Aorta (tissue), 4 donors: Measurements from ENCODE around the gene PTGES2. TPM values are rescaled to one million over a fixed set of nuclear protein-coding genes. Genes with fewer than 3 reads are reported as not detected.

Source experiments
- polyA plus RNA-seq, 2 donors: library from polyadenylated mRNA; stranded (reverse); fragments of 200-250 nt; gene quantifications; one replicate each; pipeline ENCODE4 v1.2.3, GENCODE V29; 2013
- total RNA-seq, 2 donors: library from RNA; stranded (reverse); fragmentation: NEBNext Ultra II Directional; extraction: Animal tissue kit (Norgen Biotek cat#: 25700); gene quantifications; one replicate each; pipeline ENCODE4 v1.2.1, GENCODE V29; 2021
- donor health status: healthy with polysubstance abuse.
- donor health status: Bipolar disorder and iron deficiency.
- donor health status: DM: no; HTN: no; CAD: no.
- donor health status: DM: yes; HTN: yes; CAD: no.

The PTGES2 gene
- total and polyA plus RNA-seq, 4 donors = 29.9 to 56.2 (median 37.8) TPM

Other genes with a start within 250 kb of the PTGES2 start
- 100 to 1,000 TPM; 103 to 125 TPM for gene ST6GALNAC6, start 228.1 kb downstream of the PTGES2 start, total RNA-seq
- gene ST6GALNAC6, start 228.1 kb downstream of the PTGES2 start, polyA plus RNA-seq = 100 to 1,000 TPM; 125 to 176 TPM
- 10 to 100 TPM; 34.9 to 46.5 TPM for gene ST6GALNAC4, start 210.7 kb downstream of the PTGES2 start, total RNA-seq
- gene ST6GALNAC4, start 210.7 kb downstream of the PTGES2 start, polyA plus RNA-seq = 10 to 100 TPM; 17.7 to 25.5 TPM
- 1 to 10 TPM; 3.0 TPM for gene PIP5KL1, start 197.0 kb downstream of the PTGES2 start, total RNA-seq
- gene PIP5KL1, start 197.0 kb downstream of the PTGES2 start, polyA plus RNA-seq = 1 to 10 TPM; 1.4 to 4.5 TPM
- gene DPM2, start 189.9 kb downstream of the PTGES2 start, total RNA-seq = 10 to 100 TPM; 20.0 to 26.3 TPM
- gene DPM2, start 189.9 kb downstream of the PTGES2 start, polyA plus RNA-seq = 10 to 100 TPM; 18.2 to 22.7 TPM
- gene EEIG1, start 146.7 kb downstream of the PTGES2 start, total RNA-seq = 10 to 100 TPM; 41.4 to 63.1 TPM
- gene EEIG1, start 146.7 kb downstream of the PTGES2 start, polyA plus RNA-seq = 10 to 100 TPM in 1 of 2 donors, 1 to 10 TPM in 1; 7.9 to 22.0 TPM
- gene NAIF1, start 60.4 kb downstream of the PTGES2 start, total RNA-seq = 10 to 100 TPM in 1 of 2 donors, 1 to 10 TPM in 1; 5.4 to 10.4 TPM
- 1 to 10 TPM; 7.0 to 8.9 TPM for gene NAIF1, start 60.4 kb downstream of the PTGES2 start, polyA plus RNA-seq
- 10 to 100 TPM; 16.3 to 40.9 TPM for gene SLC25A25, start 59.5 kb downstream of the PTGES2 start, total RNA-seq
- gene SLC25A25, start 59.5 kb downstream of the PTGES2 start, polyA plus RNA-seq = 10 to 100 TPM in 1 of 2 donors, 1 to 10 TPM in 1; 9.8 to 14.3 TPM
- gene LCN2, start 21.7 kb upstream of the PTGES2 start, total RNA-seq = 1 to 10 TPM in 1 of 2 donors, under 1 TPM in 1; 0.84 to 1.1 TPM
- 1 to 10 TPM in 1 of 2 donors, under 1 TPM in 1; 0.90 to 5.6 TPM for gene LCN2, start 21.7 kb upstream of the PTGES2 start, polyA plus RNA-seq
- gene BBLN, start 32.5 kb upstream of the PTGES2 start, total RNA-seq = 10 to 100 TPM; 46.7 to 54.3 TPM
- 100 to 1,000 TPM; 164 to 278 TPM for gene BBLN, start 32.5 kb upstream of the PTGES2 start, polyA plus RNA-seq
- gene CIZ1, start 63.8 kb upstream of the PTGES2 start, total RNA-seq = 100 to 1,000 TPM in 1 of 2 donors, 10 to 100 TPM in 1; 82.3 to 117 TPM
- 10 to 100 TPM; 38.4 to 67.2 TPM for gene CIZ1, start 63.8 kb upstream of the PTGES2 start, polyA plus RNA-seq
- 100 to 1,000 TPM in 1 of 2 donors, 1 to 10 TPM in 1; 9.3 to 114 TPM for gene DNM1, start 75.7 kb upstream of the PTGES2 start, total RNA-seq
- 1 to 10 TPM in 1 of 2 donors, under 1 TPM in 1; 0.43 to 2.1 TPM for gene DNM1, start 75.7 kb upstream of the PTGES2 start, polyA plus RNA-seq
- gene GOLGA2, start 148.3 kb upstream of the PTGES2 start, total RNA-seq = 100 to 1,000 TPM; 163 to 172 TPM
- 100 to 1,000 TPM in 1 of 2 donors, 10 to 100 TPM in 1; 84.9 to 118 TPM for gene GOLGA2, start 148.3 kb upstream of the PTGES2 start, polyA plus RNA-seq
- gene SWI5, start 148.5 kb upstream of the PTGES2 start, total RNA-seq = 10 to 100 TPM; 12.2 to 22.1 TPM
- 10 to 100 TPM; 22.7 to 30.8 TPM for gene SWI5, start 148.5 kb upstream of the PTGES2 start, polyA plus RNA-seq
- gene TRUB2, start 194.7 kb upstream of the PTGES2 start, total RNA-seq = 10 to 100 TPM; 11.8 to 14.3 TPM
- 10 to 100 TPM in 1 of 2 donors, 1 to 10 TPM in 1; 9.8 to 11.1 TPM for gene TRUB2, start 194.7 kb upstream of the PTGES2 start, polyA plus RNA-seq
- 10 to 100 TPM; 14.7 to 28.4 TPM for gene COQ4, start 195.1 kb upstream of the PTGES2 start, total RNA-seq
- gene COQ4, start 195.1 kb upstream of the PTGES2 start, polyA plus RNA-seq = 10 to 100 TPM; 22.2 to 53.8 TPM
- 10 to 100 TPM; 13.3 to 15.3 TPM for gene SLC27A4, start 212.8 kb upstream of the PTGES2 start, total RNA-seq
- 10 to 100 TPM in 1 of 2 donors, 1 to 10 TPM in 1; 9.4 to 25.8 TPM for gene SLC27A4, start 212.8 kb upstream of the PTGES2 start, polyA plus RNA-seq
- 10 to 100 TPM; 34.0 to 37.8 TPM for gene URM1, start 243.6 kb upstream of the PTGES2 start, total RNA-seq
- gene URM1, start 243.6 kb upstream of the PTGES2 start, polyA plus RNA-seq = 10 to 100 TPM; 24.7 to 45.5 TPM